CD4-positive, alpha-beta T cell treated with Interleukin-17A for 4 hours (primary cell): ENCODE measurements around the gene SUV39H1.
A peak's percentile ranks its signal among the peaks of the same experiment; 100 is the strongest.

ENCODE experiments used
- DNase-seq: peaks from one replicate; pipeline ENCODE4 v3.0.0-alpha.2; 2020; ENCODE audit warnings: mixed read lengths

The SUV39H1 gene

DNA sequence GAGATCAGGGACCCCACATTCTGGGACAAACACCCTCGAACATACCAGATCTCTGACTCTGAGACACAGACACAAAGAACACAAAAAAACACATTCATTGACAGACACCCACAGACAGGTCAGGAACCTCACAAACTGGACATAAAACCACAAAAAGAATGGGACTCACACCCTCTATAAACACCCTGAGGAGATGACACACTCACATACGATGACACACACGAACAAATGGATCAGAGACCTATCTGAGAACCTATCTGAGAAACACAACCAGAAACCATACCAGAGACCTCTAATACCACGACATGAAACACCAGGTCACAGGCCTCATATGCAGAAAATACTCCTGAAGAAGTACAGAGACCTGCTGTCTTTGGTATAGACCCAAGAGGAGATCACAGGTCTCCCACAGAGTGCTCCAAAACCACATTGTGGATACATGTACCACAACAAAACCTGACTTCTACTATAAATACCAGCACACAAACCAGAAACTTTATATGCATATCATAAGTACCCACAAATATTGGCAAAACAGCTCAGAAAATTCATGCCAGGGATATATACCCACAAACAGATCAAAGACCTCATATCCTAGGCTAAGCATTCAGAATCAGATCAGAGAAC lies 19.5 kb downstream of the SUV39H1 start:
- DNase-seq = no peak

DNA sequence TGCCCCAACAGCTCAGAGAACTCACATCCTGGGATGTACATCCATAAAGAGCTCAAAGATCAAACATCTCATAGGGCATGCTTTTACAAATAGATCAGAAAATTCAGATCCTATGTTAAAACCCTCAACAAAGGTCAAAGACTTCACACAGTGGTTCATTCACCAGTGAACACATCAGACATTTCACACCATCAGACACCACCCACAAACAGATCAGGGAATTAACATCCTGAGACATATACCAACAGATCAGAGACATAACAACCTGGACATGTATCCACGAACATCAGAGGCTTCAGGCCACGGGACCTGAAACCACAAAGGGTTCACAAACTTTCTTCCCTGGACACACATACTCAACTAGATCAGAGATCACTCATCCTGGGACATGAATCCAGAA lies 23.4 kb downstream of the SUV39H1 start:
- no peak for DNase-seq

DNA sequence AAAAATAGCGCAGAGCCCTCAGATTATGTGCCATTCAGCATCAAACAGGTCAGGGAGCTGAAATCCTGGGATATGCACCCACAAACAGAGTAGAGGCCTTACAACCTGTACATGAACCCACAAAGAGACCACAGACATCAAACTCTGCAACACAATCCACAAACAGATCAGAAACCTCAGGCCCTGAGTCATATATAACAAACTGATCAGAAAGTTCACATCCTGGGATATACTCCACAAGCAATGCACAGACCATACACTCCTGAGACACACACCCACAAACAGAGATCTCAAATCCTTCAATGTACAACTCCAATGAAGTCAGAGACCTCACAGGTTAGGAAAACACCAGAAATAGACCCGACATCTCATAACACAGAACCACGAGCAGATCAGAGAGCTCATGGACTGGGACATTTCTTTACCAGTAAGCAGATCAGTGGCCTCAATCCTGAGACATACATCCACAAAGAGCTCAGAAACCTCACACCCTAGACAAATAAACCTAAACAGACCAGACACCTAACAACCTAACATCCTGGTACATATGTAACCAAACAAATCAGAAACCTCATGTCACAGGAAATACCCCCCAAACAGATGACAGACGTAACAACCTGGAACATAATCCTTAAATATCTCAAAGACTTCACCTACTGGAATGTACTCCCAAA lies 24.2 kb downstream of the SUV39H1 start:
- no peak for DNase-seq

DNA sequence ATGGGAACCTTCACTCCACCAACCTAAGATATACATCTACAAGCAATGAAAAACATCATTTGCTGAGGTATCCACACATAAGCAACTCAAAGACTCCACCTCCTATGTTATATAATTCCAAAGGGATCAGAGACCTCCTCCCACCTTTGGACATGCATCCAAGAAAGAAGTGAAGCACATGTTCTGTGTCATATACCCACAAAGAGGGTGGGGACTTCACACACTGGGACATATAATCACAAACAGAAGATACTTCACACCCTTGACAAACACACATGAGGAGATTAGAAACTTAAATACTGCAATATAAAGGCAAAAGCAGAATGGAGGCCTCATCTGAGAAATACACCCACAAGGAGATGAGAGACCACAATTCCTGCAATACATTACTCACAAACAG lies 25.4 kb downstream of the SUV39H1 start:
- no peak for DNase-seq

DNA sequence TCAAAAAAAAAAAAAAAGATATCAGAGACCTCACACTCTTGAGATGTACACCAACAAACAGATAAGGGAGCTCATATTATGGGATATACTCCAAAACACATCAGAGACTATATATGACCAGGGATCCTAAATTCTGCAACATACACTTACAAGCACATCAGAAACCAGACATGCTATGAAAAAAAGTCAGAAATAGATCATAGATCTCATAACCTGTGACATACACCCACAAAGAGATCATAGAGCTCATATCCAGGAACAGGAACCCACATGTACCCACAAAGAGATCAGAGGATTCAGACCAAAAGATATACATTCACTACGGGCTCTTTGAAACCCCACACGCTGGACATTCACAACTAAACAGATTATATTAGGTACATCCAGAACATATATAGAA lies 30.1 kb downstream of the SUV39H1 start:
- DNase-seq = no peak

DNA sequence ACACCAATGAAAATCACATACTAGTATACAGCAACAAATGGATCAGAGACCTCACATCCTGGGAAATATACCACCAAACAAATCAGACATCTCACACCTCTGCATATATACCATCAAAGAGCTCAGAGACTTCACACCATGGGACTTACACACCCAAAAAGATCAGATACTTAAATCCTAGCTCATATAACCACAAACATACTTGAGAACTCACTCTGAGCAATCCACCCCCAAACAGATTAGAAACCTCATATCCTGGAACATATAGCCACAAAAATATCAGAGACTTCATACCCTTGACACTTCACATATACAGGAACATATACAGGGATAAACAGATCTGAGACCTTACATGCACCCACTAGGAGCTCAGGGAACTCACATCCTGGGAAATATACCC lies 32.1 kb downstream of the SUV39H1 start:
- no peak for DNase-seq

DNA sequence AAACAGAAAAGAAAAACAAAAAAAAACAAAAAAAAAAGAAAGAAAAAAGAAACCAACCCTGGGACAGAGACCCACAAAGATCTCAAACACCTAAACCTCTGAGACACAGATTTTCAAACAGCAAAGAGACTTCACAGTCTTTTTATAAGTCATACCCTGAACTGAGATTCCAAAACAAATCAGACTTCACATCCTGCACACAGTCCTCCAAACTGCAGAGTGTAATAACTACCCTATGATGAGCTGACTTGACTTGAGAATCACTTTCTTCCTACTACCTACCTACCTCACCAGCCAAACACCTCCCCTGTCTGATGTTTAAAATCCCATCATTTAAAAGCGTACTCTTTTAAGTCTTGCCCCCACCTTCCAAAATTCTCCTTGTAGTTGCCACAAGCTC lies 39.8 kb downstream of the SUV39H1 start:
- no peak for DNase-seq

DNA sequence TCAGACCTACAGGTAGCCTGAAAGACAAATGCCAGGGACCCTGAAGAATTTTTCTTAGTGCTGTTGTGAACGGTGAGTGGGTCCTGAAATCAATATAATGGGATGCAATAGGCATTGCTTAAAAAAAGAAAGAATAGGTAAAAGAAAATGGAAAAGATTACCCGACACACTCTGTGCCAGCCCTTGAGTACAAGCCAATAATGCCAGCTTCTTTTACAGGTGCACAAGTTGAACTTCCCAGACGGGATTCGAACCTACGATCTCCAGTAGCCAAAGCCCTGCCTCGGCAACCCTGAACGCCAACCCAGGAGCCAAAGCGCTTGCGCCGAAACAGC lies 40.3 kb downstream of the SUV39H1 start:
- DNase-seq = no peak

DNA sequence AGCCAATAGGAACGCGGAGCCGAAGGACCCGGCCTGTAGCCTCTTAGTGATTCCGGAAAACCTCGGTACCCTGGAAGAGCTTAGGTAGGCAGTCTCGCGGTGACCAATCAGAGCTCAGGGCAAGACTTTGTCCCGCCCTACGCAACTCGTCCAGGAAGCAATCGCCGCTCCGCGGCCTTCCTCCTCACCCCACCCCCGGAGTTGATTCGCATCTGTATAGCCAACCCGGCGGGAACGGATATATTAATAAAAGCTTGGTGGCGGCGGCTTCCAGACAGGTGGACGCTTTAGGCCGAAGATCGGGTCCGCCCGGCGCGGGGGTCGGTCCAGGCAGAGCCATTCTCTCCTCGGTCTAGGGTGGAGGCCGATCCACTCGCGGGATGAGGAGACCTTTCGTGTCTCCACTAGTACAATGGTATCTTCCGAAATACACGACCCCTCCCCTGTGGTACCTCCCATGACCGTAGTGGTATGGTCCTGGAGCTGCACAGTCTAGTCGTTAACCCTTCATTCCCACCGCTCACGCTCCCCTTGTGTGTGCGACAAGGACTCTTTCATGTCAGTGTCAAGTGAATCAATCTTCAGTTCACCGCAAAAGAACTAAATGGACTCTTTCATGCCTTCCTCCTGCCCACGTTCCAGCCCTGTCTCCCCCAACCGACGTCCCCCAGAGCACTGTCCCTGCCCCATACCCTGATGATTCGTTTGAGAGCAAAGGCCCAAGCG lies 40.8 kb downstream of the SUV39H1 start:
- peak; percentile 87 for DNase-seq

DNA sequence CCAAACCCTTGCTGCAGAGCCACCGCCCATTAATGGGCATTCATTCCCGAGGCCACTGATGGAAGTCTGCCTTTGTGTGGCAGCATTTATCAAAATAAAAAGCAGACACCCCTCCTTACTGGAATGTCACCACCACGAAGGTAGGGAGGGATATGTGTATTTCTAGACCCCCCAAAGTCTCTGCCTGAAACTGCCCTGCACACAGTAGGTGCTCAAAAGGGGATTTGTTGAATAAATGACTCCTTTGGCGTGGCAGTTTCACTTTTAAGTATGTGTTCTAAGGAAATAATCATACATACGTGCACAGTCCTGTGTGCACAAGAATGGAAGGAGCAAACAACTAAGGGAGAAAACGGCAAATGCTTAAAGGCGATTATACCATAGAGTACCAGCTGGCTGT lies 41.4 kb downstream of the SUV39H1 start:
- no peak for DNase-seq

DNA sequence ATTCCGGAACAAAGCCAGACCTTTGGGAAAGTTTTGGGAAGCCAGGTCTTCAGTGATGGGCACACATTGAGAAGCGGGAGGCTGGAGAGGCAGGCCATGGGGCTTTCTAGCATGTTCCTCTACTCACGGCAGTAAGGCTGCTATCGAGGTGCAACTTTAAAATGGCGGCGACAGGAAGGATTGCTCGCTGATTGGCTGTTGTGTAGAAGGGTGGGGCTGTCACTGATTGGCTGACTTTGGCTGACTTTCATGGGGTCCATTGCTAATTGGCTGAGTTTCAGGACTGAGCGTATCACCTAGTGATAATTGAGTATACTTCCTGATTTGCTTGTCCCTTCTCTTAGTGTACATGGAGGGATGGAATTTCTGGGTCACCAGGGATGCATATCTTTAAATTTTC lies 45.3 kb downstream of the SUV39H1 start:
- no peak for DNase-seq

DNA sequence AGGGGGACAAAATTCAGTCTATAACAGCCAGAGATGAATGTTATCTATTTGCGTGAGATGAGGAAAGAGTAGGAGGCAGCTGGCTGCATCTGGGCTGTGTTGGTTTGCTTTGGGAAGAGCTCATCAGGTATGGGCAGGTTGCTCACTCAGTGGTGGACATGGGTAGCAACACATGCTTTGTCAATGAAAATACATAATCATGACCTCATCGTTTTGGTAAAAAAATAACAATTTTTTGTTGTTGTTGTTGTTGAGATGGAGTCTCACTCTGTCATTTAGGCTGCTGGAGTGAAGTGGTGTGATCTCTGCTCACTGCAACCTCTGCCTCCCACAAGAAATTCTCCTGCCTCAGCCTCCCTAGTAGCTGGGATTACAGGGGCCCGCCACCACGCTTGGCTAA lies 48.7 kb downstream of the SUV39H1 start:
- no peak for DNase-seq

DNA sequence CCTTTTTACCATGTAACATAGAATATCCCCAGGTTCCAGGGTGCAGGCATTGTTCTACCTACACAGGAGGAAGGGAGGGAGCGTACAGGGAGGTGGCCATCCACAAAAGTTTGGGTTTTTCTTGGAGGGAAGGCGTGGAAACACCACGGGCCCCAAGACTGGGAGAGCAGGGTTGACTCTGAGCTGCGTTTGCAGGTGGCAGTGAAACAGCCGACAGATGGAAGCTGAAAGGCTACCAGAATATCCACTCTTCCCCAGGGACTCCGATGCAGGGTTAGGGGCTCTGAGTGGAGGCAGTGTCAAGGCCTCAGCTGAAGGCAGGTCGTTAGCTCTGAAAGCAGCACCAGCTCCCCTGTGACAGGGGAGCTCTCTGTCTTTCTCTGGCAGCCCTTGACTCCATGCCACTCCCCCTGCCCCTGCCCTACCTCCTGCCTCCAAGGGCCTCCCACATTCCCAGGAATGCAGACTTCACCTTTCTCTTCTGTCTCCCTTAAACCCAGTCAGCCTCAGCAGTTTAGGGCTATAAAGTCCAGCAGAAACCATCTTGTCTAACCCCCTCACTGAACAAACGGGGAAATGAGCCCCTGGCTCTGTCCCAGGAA lies 51.0 kb downstream of the SUV39H1 start:
- DNase-seq = no peak

DNA sequence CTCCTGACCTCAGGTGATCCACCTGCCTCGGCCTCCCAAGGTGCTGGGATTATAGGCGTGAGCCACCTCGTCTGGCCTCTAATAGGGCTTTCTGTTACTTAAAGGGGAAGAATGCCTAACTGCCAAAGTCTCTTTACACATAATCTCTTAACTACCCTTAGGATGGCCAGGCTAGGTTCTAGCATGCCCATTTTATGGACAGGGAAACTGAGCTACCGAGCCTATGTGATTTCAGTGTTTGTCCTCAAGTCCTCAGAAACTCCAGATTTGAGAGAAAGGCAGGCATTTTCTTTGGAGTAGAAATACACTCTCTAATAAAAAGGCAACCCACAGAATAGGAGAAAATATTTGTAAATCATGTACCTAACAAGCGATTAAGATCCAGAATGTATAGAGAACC lies 52.6 kb downstream of the SUV39H1 start:
- DNase-seq = no peak

DNA sequence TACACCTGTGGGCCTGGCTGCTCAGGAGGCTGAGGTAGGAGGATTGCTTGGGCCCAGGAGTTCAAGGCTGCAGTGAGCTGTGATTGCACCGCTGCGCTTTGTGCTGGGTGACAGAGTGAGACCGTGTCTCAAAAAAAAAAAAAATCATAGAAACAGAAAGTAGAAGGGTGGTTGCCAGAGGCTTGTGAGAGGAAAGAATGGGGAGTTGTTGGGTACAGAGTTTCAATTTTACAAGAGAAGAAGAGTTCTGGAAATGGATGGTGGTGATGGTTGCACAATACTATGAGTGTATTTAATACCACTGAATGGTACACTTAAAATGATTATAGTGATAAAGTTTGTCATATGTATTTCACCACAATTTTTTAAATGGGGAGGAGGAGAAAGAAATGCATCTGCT lies 54.8 kb downstream of the SUV39H1 start:
- DNase-seq = no peak

DNA sequence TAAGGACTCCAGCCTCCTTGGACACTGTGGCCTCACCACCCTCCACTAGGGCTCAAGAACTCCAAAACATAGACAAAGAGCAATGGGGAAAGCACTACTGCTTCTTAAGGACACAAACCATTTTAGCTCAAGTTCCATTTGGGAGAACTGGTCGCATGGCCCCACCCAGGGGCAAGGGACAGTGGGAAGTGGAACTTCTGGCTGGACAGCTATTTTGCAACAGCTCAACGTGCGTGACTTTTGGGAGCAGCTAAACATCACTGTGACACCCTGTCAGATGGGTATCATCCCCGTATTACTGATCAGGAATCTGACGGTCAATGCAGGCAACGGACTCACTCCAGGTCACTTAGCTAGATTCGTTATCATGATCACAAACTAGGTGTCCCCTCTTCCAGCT lies 56.0 kb downstream of the SUV39H1 start:
- DNase-seq = no peak

DNA sequence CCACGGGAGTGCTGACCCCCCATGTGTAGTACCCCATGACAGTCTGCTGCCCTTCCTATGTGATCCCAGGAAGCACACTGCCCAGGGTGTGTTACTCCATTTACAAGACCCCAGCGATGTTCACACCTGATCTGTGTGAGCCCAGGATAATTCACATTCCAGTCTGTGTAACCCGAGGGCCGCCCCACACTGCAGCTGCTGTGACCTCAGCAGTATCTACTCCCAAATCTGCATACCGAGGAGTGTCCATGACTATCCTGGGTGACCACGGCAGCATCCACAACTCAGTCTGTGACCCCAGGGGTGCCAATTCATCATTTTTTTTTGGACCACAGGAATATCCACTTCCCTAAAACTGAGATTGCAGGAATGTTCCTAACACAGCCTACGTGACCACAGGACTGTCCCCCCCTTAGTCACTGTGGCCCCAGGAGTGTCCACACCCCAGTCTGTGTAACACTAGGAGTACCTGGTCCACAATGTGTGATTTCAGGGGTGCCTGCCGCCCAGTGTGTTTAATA lies 57.2 kb downstream of the SUV39H1 start:
- DNase-seq = no peak

DNA sequence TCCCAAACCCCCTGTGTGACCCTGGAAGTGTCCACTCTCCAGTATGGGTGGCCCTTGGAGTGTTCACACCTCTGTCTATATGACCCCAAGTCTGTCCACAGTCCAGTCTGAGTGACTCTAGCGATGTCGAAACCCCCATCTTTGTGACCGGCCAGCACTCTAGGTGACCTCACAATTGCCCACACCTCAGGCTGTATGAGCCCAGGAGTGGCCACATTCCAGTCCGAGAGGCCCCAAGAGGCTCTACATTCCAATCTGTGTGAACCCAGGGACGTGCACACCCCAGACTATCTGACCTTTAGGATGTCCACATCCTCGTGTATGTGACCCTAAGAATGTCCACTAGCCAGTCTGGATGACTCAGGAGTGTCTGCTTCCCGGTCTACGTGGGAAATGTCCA lies 57.7 kb downstream of the SUV39H1 start:
- no peak for DNase-seq
